Measurements from ENCODE around the gene LCN12. TPM values are rescaled to one million over a fixed set of nuclear protein-coding genes. Genes with fewer than 3 reads are reported as not detected.

Gene LCN12
- total RNA-seq, 1 donor from 2014 or later, result 1.2 TPM

GRCh38 chr9:136980669-136981478 is 28.8 kb downstream of the LCN12 start:
- no peak overlapping the region for H3K4me3 ChIP-seq (ENCODE audit: low read depth, low read length)
- no peak for TF ChIP-seq CTCF (conservative IDR thresholded peaks at IDR 0.05; ENCODE audit: low read depth, low read length)
- no peak for DNase-seq (ENCODE audit: low read depth)

- no peak for TF ChIP-seq CTCF (conservative IDR thresholded peaks at IDR 0.05; ENCODE audit: low read depth, low read length)
- no peak for DNase-seq (ENCODE audit: low read depth)
- H3K4me3 ChIP-seq (ENCODE audit: low read depth, low read length), result no peak overlapping the region
These were observed 29.6 kb downstream of the LCN12 start for GRCh38 chr9:136981588-136982231.

- no peak within 1 kb of the TSS for H3K4me3 ChIP-seq (ENCODE audit: low read depth, low read length)
- DNase-seq (ENCODE audit: low read depth), result no peak
- TF ChIP-seq CTCF (conservative IDR thresholded peaks at IDR 0.05; ENCODE audit: low read depth, low read length), result no peak
These were observed 30.4 kb downstream of the LCN12 start, which contains the start of gene LCNL1 for GRCh38 chr9:136982232-136983051. Gene LCNL1, plus strand, starts transcription at chr9:136982993. Its CDS starts 594 bp downstream, at chr9:136983587.

GRCh38 chr9:136983167-136983566 is 31.1 kb downstream of the LCN12 start:
- no peak for TF ChIP-seq CTCF (conservative IDR thresholded peaks at IDR 0.05; ENCODE audit: low read depth, low read length)
- DNase-seq (ENCODE audit: low read depth), result no peak
- H3K4me3 ChIP-seq (ENCODE audit: low read depth, low read length), result no peak overlapping the region

- no peak for DNase-seq (ENCODE audit: low read depth)
- no peak overlapping the region for H3K4me3 ChIP-seq (ENCODE audit: low read depth, low read length)
- TF ChIP-seq CTCF (conservative IDR thresholded peaks at IDR 0.05; ENCODE audit: low read depth, low read length), result no peak
These were observed 31.7 kb downstream of the LCN12 start for GRCh38 chr9:136983656-136984314.

- TF ChIP-seq CTCF (conservative IDR thresholded peaks at IDR 0.05; ENCODE audit: low read depth, low read length), result no peak
- no peak overlapping the region for H3K4me3 ChIP-seq (ENCODE audit: low read depth, low read length)
- DNase-seq (ENCODE audit: low read depth), result no peak
These were observed 32.5 kb downstream of the LCN12 start for GRCh38 chr9:136984464-136985026.

Data from epithelial cell of proximal tubule (primary cell).